WTC11 (cell line): ENCODE measurements around the gene C3orf70. TPM values are rescaled to one million over a fixed set of nuclear protein-coding genes. Genes with fewer than 3 reads are reported as not detected.

ENCODE experiments used
- ATAC-seq: fragments of 200-7000 bp; cut with Tn5 transposase; 2 replicates; pipeline ENCODE4 v1.10.0; 2021; ENCODE audit warnings: mild to moderate bottlenecking, moderate library complexity
- CTCF ChIA-PET: fragments of 300-600 bp; sonication (Branson Sonifier 250); formaldehyde crosslinking; loops from one replicate; lab custom pipeline; 2021; ENCODE audit warnings: antibody characterized with exemption; lab: Charles Lee
- POLR2A ChIA-PET: fragments of 350-600 bp; sonication (Branson Sonifier 250); formaldehyde crosslinking; loops from one replicate; lab custom pipeline; 2021; ENCODE audit warnings: antibody characterized with exemption; lab: Charles Lee
- DNase-seq: peaks from one replicate; pipeline ENCODE4 v3.0.0; 2021; ENCODE audit warnings: low spot score
- H3K27ac Mint-ChIP-seq: 2 replicates; pipeline ENCODE4 v1.8.0; 2021; ENCODE audit warnings: mixed read lengths
- H3K27me3 Mint-ChIP-seq: 2 replicates; pipeline ENCODE4 v1.8.0; 2021; ENCODE audit warnings: low read depth, mild to moderate bottlenecking, moderate library complexity, mixed read lengths
- H3K36me3 Mint-ChIP-seq: 2 replicates; pipeline ENCODE4 v1.8.0; 2021; ENCODE audit warnings: mixed read lengths
- H3K4me1 Mint-ChIP-seq: 2 replicates; pipeline ENCODE4 v1.8.0; 2022; ENCODE audit warnings: mixed read lengths
- H3K4me3 Mint-ChIP-seq: 2 replicates; pipeline ENCODE4 v1.8.0; 2021; ENCODE audit warnings: mild to moderate bottlenecking, moderate library complexity, mixed read lengths
- H3K9me3 Mint-ChIP-seq: 2 replicates; pipeline ENCODE4 v1.8.0; 2021; ENCODE audit warnings: mixed read lengths
- E2F1 ChIP-seq: sonication (generic); formaldehyde crosslinking; IDR thresholded peaks from 2 replicates; pipeline ENCODE4 v1.8.0; 2022; ENCODE audit warnings: mild to moderate bottlenecking, missing genetic modification reagents
- FOXK1 ChIP-seq: sonication (generic); formaldehyde crosslinking; IDR thresholded peaks from 2 replicates; pipeline ENCODE4 v1.8.0; 2022; ENCODE audit warnings: mild to moderate bottlenecking, moderate library complexity, missing genetic modification reagents
- NFATC4 ChIP-seq: fragments of 250-450 bp; sonication (Bioruptor Pico); IDR thresholded peaks from 2 replicates; pipeline ENCODE4 v1.9.0; 2021; ENCODE audit warnings: mild to moderate bottlenecking
- PREB ChIP-seq: sonication (generic); formaldehyde crosslinking; IDR thresholded peaks from 2 replicates; pipeline ENCODE4 v1.8.1; 2022; ENCODE audit warnings: mild to moderate bottlenecking, missing genetic modification reagents, moderate library complexity, borderline replicate concordance
- SOX15 ChIP-seq: fragments of 250-450 bp; sonication (Bioruptor Pico); IDR thresholded peaks from 2 replicates; pipeline ENCODE4 v1.9.0; 2021; ENCODE audit warnings: mild to moderate bottlenecking
- ZMAT4 ChIP-seq: fragments of 250-450 bp; sonication (Bioruptor Pico); IDR thresholded peaks from 2 replicates; pipeline ENCODE4 v1.9.0; 2021; ENCODE audit warnings: mild to moderate bottlenecking
- ZNF138 ChIP-seq: sonication (generic); formaldehyde crosslinking; conservative IDR thresholded peaks from 2 replicates; pipeline ENCODE4 v1.8.1; 2022; ENCODE audit warnings: mild to moderate bottlenecking, moderate library complexity, missing genetic modification reagents
- ZNF423 ChIP-seq: fragments of 250-450 bp; sonication (Bioruptor Pico); IDR thresholded peaks from 2 replicates; pipeline ENCODE4 v2.1.2; 2022; ENCODE audit warnings: mild to moderate bottlenecking, moderate library complexity
- total RNA-seq: library from RNA; stranded (reverse); gene quantifications from 3 replicates; pipeline ENCODE4 v1.2.3, GENCODE V29; 2021

C3orf70 gene
- total RNA-seq, 1 experiment from 2014 or later = 0.70 TPM

- POLR2A ChIA-PET = no interaction called here
Measured at GRCh38 chr3:185028121-185028520, 124.7 kb downstream of the C3orf70 start.

More at GRCh38 chr3:185028121-185028520, 124.7 kb downstream of the C3orf70 start:
- Mint-ChIP-seq H3K36me3 (peaks cover 9% of the 10 kb centered on the region), H3K9me3 (0 out of 2 replicates have a peak, but pooled peaks cover 3% of the 10 kb centered on the region), H3K27ac (no peak overlapping the region), H3K27me3 (no peaks in the 10 kb centered on the region), H3K4me1 (peaks cover 8% of the 10 kb centered on the region), H3K4me3 (no peak overlapping the region)
- CTCF ChIA-PET = no interaction called here
- DNase-seq = no peak
- no peak for TF ChIP-seq ZNF423 (CRISPR knock-in tag)
- no peak for TF ChIP-seq PREB (CRISPR knock-in tag)
- no peak for TF ChIP-seq NFATC4
- TF ChIP-seq E2F1 (CRISPR knock-in tag) = no peak
- no peak for TF ChIP-seq ZMAT4 (CRISPR knock-in tag)
- TF ChIP-seq SOX15 = no peak
- no peak for TF ChIP-seq ZNF138 (CRISPR knock-in tag)
- no peak for TF ChIP-seq FOXK1
- ATAC-seq = no peak

Other genes starting within 250 kb of the C3orf70 start
- gene EHHADH, start 101.0 kb upstream of the C3orf70 start, total RNA-seq = 4.2 to 4.9 TPM (median 4.3 TPM) in 3 replicates
- gene MAP3K13, start 210.1 kb upstream of the C3orf70 start, total RNA-seq = 9.1 to 9.8 TPM (median 9.5 TPM) in 3 replicates